Right renal cortex interstitium (tissue), 3 donors: ENCODE measurements around the gene AMN. TPM values are rescaled to one million over a fixed set of nuclear protein-coding genes. Genes with fewer than 3 reads are reported as not detected.

Experiments used
- DNase-seq, 3 donors: peaks; one replicate each; pipeline ENCODE4 v3.0.0-alpha.2; 2013; ENCODE audit warnings: low read depth in 3 of 3, low spot score in 2 of 3
- polyA plus RNA-seq, 3 donors: library from polyadenylated mRNA; unstranded; fragments of 120-200 nt; gene quantifications; one replicate each; pipeline ENCODE4 v1.2.1, GENCODE V29; 2013; ENCODE audit not compliant: insufficient read length in 3 of 3

The AMN gene
- polyA plus RNA-seq, 3 donors = 15.9 to 22.6 (median 17.7) TPM

- DNase-seq = no peak
These were observed 39.7 kb downstream of the AMN start for GRCh38 chr14:102962111-102962627.

- no peak for DNase-seq
These were observed 41.8 kb downstream of the AMN start for GRCh38 chr14:102964152-102964730.

GRCh38 chr14:102965282-102965681 lies 42.8 kb downstream of the AMN start:
- no peak for DNase-seq

GRCh38 chr14:102965971-102966655 lies 43.6 kb downstream of the AMN start:
- no peak for DNase-seq

GRCh38 chr14:102966681-102967505 lies 44.4 kb downstream of the AMN start:
- DNase-seq = no peak

- no peak for DNase-seq
These were observed 45.0 kb downstream of the AMN start for GRCh38 chr14:102967506-102967795.

- DNase-seq = no peak
These were observed 45.8 kb downstream of the AMN start for GRCh38 chr14:102968306-102968705.

- no peak for DNase-seq
These were observed 46.8 kb downstream of the AMN start for GRCh38 chr14:102969060-102969791.

GRCh38 chr14:102969901-102970300 lies 47.4 kb downstream of the AMN start:
- DNase-seq = no peak

GRCh38 chr14:102970496-102970895 lies 48.0 kb downstream of the AMN start:
- no peak for DNase-seq

- no peak for DNase-seq
These were observed 48.9 kb downstream of the AMN start for GRCh38 chr14:102971314-102971713.

GRCh38 chr14:102971836-102972606 lies 49.6 kb downstream of the AMN start:
- no peak for DNase-seq

GRCh38 chr14:102973706-102974285 lies 51.3 kb downstream of the AMN start:
- no peak for DNase-seq

GRCh38 chr14:102975662-102976061 lies 53.2 kb downstream of the AMN start:
- DNase-seq = no peak

GRCh38 chr14:102977475-102977874 lies 55.0 kb downstream of the AMN start:
- no peak for DNase-seq

- no peak for DNase-seq
These were observed 56.9 kb downstream of the AMN start for GRCh38 chr14:102979406-102979805.

- no peak for DNase-seq
These were observed 57.9 kb downstream of the AMN start for GRCh38 chr14:102980409-102980810.
